Measurements from ENCODE around the gene CDH4. TPM values are rescaled to one million over a fixed set of nuclear protein-coding genes. Genes with fewer than 3 reads are reported as not detected.

Gene CDH4
- total and polyA plus RNA-seq, 2 of the 8 experiments (the other 6 are each of a cell fraction or from before 2014, with no cell fraction given): 4.3 to 7.9 TPM

GRCh38 chr20:61682114-61682995, 430.3 kb downstream of the CDH4 start (continued):
- TF ChIP-seq, protein P1, sequence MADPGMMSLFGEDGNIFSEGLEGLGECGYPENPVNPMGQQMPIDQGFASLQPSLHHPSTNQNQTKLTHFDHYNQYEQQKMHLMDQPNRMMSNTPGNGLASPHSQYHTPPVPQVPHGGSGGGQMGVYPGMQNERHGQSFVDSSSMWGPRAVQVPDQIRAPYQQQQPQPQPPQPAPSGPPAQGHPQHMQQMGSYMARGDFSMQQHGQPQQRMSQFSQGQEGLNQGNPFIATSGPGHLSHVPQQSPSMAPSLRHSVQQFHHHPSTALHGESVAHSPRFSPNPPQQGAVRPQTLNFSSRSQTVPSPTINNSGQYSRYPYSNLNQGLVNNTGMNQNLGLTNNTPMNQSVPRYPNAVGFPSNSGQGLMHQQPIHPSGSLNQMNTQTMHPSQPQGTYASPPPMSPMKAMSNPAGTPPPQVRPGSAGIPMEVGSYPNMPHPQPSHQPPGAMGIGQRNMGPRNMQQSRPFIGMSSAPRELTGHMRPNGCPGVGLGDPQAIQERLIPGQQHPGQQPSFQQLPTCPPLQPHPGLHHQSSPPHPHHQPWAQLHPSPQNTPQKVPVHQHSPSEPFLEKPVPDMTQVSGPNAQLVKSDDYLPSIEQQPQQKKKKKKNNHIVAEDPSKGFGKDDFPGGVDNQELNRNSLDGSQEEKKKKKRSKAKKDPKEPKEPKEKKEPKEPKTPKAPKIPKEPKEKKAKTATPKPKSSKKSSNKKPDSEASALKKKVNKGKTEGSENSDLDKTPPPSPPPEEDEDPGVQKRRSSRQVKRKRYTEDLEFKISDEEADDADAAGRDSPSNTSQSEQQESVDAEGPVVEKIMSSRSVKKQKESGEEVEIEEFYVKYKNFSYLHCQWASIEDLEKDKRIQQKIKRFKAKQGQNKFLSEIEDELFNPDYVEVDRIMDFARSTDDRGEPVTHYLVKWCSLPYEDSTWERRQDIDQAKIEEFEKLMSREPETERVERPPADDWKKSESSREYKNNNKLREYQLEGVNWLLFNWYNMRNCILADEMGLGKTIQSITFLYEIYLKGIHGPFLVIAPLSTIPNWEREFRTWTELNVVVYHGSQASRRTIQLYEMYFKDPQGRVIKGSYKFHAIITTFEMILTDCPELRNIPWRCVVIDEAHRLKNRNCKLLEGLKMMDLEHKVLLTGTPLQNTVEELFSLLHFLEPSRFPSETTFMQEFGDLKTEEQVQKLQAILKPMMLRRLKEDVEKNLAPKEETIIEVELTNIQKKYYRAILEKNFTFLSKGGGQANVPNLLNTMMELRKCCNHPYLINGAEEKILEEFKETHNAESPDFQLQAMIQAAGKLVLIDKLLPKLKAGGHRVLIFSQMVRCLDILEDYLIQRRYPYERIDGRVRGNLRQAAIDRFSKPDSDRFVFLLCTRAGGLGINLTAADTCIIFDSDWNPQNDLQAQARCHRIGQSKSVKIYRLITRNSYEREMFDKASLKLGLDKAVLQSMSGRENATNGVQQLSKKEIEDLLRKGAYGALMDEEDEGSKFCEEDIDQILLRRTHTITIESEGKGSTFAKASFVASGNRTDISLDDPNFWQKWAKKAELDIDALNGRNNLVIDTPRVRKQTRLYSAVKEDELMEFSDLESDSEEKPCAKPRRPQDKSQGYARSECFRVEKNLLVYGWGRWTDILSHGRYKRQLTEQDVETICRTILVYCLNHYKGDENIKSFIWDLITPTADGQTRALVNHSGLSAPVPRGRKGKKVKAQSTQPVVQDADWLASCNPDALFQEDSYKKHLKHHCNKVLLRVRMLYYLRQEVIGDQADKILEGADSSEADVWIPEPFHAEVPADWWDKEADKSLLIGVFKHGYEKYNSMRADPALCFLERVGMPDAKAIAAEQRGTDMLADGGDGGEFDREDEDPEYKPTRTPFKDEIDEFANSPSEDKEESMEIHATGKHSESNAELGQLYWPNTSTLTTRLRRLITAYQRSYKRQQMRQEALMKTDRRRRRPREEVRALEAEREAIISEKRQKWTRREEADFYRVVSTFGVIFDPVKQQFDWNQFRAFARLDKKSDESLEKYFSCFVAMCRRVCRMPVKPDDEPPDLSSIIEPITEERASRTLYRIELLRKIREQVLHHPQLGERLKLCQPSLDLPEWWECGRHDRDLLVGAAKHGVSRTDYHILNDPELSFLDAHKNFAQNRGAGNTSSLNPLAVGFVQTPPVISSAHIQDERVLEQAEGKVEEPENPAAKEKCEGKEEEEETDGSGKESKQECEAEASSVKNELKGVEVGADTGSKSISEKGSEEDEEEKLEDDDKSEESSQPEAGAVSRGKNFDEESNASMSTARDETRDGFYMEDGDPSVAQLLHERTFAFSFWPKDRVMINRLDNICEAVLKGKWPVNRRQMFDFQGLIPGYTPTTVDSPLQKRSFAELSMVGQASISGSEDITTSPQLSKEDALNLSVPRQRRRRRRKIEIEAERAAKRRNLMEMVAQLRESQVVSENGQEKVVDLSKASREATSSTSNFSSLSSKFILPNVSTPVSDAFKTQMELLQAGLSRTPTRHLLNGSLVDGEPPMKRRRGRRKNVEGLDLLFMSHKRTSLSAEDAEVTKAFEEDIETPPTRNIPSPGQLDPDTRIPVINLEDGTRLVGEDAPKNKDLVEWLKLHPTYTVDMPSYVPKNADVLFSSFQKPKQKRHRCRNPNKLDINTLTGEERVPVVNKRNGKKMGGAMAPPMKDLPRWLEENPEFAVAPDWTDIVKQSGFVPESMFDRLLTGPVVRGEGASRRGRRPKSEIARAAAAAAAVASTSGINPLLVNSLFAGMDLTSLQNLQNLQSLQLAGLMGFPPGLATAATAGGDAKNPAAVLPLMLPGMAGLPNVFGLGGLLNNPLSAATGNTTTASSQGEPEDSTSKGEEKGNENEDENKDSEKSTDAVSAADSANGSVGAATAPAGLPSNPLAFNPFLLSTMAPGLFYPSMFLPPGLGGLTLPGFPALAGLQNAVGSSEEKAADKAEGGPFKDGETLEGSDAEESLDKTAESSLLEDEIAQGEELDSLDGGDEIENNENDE (IDR thresholded peaks at IDR 0.05; ENCODE audit: insufficient replicate concordance, low read length): no peak
- TF ChIP-seq EP300 (IDR thresholded peaks at IDR 0.05; ENCODE audit: borderline replicate concordance in 1 of 2, low read depth in 2 of 2, low read length in 2 of 2) (no peak), PHF8 (conservative IDR thresholded peaks at IDR 0.05; ENCODE audit: low read depth, low read length) (no peak), JUND (IDR thresholded peaks at IDR 0.05; ENCODE audit: low read length) (no peak), HDAC6 (IDR thresholded peaks at IDR 0.05; ENCODE audit: low read depth, low read length) (no peak), KDM1A (IDR thresholded peaks at IDR 0.05; ENCODE audit: borderline replicate concordance, low read length) (no peak), RXRA (IDR thresholded peaks at IDR 0.05; ENCODE audit: insufficient read depth, low read depth, low read length) (no peak)
- TF ChIP-seq, protein P2, sequence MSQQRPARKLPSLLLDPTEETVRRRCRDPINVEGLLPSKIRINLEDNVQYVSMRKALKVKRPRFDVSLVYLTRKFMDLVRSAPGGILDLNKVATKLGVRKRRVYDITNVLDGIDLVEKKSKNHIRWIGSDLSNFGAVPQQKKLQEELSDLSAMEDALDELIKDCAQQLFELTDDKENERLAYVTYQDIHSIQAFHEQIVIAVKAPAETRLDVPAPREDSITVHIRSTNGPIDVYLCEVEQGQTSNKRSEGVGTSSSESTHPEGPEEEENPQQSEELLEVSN (IDR thresholded peaks at IDR 0.05): no peak

Measured in H1 (cell line).